Measurements from ENCODE around the gene ZNF385B. TPM values are rescaled to one million over a fixed set of nuclear protein-coding genes. Genes with fewer than 3 reads are reported as not detected.

The ZNF385B gene
- total RNA-seq, 1 donor from 2014 or later: not detected

DNA sequence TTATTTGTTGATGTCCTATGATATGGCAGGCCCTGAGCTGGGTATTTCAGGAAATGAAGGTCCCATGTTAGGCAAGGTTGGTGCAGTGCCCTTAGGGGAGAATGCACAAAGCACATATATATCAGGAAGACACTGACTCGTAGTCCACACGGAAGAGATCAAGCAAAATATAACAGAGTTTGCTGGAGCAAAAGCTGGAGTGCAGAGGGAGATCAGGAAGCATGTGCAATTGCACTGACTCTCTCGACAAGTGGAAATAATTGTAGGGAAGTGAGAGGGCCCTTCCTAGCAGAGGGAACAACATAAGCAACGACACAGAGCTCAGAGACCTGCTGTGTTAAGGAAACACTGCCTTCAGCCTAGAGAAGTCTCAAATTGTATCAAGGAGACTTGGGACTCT lies 4.2 kb downstream of the ZNF385B start:
- DNase-seq (ENCODE audit: extremely low read depth, low read depth, low spot score): no peak

DNA sequence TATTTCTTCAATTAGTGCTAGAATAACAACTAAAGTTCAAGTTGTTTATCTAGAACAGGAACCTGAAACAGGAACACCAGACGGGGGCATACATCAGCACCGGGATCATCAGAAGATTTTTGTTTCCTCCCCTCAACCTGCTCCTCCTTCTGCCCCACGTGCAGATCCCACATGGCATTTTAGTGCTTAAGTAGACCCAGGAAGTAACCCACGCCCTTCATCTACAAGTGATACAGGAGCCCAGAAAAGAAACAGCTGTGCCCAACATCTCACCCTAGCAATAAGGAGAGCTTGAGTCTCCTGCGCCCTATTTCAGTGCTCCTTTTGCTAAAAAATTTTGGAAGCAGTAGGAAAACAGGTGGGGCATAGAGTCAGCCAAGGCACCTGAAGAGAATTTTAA lies 5.2 kb downstream of the ZNF385B start:
- DNase-seq (ENCODE audit: extremely low read depth, low read depth, low spot score): no peak

DNA sequence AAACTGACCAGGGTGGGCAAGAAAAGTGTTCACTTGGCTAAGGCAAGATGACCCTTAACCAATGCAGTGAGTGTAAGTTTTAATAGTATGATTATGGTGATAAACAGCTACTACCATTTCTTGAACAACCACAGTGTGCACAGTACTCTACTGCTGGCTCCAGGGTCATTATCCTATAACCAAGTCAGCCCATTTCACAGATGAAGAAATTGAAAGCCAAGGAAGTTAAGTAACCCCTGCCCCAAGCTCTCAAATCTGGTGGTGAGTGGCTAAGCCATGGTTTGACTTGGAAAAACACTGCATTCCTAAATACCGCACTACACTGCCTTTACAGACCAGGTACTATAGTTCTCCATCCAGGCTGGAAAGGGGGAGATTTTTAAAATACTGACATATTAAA lies 5.7 kb downstream of the ZNF385B start:
- no peak for DNase-seq (ENCODE audit: extremely low read depth, low read depth, low spot score)

DNA sequence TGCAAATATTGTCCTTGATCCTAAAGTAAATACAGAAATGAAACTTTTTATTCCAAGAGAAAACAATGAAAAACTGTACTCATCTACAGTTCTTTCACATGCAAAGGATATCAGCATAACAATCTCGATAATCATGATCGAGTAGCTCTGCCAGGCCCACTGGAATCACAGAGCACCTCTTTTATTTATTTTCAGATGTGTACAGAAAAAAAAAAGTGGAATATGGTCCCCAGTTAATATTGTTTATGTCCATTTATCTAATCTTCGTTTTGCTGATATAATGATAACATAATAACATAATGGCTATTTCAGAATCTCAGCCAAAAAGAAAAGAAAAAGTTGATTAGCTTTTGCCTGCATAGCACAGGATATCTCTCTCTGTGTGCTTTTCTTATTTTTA lies 6.5 kb downstream of the ZNF385B start:
- no peak for DNase-seq (ENCODE audit: extremely low read depth, low read depth, low spot score)

DNA sequence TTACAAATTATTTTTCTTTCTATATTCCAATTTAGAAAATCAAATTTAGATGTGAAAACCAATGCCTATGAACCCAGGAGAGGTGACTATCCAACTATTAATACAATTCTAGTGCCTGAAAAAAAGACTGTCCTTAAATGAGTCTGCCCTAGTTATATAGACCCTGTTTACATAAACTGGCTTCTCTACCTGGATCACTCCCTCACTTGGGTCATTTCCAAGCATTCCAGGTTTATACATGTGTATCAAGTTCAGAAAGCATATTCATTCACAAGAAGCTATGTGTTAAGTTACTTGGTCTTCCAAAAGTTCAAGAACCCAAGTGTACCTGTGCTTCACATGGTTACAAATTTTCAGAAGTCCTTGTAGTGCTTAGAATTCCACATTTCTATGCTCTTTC lies 8.3 kb downstream of the ZNF385B start:
- DNase-seq (ENCODE audit: extremely low read depth, low read depth, low spot score): no peak

DNA sequence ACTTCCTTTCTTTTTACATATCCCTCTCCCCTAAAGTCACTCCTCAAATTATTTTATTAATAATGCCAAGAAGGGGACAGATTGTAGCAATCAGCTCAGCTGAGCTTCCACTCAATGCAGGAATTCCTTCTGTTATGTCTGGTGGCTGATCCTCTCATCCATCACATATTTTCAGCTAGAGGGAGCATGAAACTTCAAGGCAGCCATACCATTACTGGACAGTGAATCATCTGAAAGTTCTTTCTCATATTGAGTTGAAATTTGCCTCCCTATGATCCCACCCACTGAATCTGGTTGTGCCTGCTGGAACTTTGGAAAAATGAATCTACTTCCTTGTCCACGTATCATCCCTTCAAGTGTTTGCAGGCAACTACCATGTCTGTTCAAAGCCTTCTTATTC lies 11.2 kb downstream of the ZNF385B start:
- no peak for DNase-seq (ENCODE audit: extremely low read depth, low read depth, low spot score)

DNA sequence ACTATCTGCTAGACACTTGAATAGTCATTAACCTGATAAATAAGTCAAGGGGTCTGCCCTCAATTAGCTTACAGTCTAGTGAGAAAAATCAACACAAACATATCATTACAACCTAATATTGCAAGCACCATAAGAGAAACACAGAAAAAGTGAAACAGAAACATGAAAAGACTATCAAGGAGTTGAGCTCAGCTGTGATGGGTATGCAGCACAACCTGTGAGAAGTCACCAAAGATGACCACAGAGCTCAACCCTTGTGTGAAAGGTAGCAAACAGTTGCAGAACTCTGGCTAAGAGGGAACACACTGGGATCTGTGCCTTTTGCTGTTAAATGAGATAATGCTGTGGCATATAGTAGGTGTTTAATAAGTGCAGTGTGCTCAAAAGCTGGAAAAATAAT lies 11.7 kb downstream of the ZNF385B start:
- no peak for DNase-seq (ENCODE audit: extremely low read depth, low read depth, low spot score)

DNA sequence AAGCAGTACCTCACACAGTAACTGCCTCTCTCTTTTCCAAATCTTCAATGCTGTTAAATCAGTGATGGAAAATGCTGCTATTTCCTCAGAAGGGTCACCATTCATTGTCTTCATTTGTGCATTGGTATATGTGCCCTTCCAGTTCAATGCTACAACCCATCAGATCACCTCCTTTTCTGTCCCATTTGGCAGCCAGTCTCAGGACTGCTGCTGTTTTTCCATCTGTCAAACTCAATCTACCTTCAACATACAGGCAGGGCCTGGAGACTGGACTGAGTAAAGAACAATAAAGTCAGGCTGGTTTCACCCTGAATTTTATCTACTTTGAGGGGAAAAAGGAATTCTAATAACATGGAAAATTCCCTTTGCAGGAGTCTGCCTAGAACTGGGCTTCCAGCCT lies 17.9 kb downstream of the ZNF385B start:
- DNase-seq (ENCODE audit: extremely low read depth, low read depth, low spot score): no peak

DNA sequence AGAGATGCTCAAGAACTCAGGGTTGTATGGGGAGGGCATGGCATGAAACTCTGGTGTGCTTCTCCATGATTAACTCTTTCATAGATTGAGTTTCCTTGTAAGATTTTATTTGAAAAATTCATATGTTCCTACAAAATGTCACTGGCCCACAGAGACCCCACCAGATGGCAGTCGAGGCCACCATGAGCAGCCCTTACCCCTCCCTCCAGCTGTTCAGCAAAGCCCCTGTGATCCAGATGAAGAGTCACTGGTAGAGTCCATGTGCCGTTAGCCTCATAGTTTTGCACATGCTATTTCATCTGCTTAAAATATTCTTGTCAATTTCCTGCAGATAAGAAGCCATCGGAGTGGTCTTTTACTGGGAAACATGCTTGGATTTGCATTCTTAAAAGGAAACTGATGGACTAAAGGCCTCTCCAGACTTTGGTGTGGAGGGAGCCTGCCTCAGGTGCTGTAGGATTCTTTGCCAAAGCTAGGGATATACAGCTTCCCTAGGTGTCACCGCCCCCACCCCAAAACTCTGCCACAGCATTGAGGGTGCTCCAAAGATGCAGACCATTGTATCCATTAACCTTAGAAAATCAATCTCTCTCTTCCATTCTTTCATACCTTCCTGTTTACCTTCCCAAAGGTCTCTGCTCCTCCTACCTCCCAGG lies 18.8 kb downstream of the ZNF385B start:
- no peak for DNase-seq (ENCODE audit: extremely low read depth, low read depth, low spot score)

DNA sequence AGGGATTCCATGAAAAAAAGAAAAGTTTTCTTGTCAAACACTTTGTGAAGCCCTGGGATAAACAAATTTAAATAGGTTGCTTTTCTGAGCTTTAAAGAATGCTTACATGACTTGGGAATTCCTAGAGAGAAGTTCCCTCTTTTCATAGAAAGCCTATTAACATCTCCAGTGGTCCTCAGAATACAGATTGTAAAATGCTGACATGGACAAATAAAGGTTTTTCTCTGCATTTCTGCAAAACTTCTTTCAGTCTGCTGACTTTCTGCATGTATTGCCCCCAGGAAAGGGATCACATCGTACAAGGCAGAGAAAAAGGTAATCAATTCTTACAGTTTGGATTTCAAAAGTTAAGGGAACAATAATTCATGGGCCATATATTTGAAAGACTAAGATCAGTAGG lies 20.6 kb downstream of the ZNF385B start:
- no peak for DNase-seq (ENCODE audit: extremely low read depth, low read depth, low spot score)

DNA sequence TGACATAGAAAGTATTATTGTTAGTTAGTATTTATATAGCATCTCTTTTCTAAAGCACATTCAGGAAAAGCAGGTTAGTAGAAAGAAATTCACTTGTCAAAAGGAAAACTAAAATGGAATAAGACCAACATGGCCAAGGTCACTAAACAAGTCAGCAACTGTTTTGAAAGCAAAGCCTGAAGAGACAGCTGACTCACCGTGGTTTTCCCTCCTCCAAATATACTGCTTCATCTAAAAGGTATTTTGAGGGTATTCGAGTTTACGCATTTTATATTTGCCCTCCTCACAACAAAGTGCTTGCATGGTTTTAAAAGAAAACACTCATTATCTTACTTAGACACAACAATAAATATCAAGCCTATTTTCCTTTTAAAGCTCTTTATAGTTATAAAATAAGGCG lies 24.0 kb downstream of the ZNF385B start:
- no peak for DNase-seq (ENCODE audit: extremely low read depth, low read depth, low spot score)

DNA sequence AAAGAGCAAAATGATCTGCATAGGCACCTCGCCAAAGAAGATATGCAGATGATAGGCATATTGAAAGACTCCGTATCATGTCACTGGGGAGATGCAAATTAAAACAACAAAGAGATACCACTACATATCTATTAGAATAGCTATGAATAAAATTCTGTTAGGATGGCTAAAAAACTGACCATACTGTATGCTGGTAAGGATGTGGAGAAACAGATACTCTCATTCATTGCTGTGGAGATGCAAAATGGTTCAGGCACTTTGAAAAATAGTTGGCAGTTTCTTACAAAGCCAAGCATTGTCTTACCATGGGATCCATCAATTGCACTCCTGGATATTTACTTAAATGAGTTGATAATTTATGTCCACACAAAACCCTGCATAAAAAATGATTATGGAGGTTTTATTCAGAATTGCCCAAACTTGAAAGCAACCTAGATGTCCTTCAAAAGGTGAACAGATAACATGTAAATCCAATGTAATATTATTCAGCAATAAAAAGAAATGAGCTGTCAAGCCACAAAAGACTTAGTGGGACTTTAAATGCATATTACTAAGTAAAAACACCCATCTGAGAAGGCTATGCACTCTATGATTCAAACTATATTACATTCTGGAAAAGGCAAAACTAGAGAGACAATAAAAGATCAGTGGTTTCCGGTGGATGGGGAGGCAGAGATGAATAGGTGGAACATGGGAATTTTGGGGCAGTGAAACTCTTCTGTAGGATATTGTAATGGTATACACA lies 31.2 kb downstream of the ZNF385B start:
- no peak for DNase-seq (ENCODE audit: extremely low read depth, low read depth, low spot score)

DNA sequence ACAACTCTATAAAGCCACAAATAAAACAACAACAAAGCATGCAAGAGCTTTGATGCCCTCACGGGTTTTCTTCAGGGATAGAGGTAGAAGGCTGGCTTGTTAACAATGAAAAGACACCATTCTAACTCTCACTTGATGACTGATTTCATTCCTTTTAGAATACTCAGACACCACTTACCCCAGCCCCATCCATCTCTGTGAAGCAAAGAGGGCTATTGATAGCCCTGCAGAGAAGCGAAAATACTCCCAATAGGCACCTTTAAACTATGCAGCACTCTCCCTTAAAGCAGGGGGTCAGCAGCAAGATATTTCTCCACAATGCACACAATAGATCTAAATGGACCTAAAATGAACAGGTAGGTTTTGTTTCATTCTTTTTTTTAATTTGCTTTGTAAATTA lies 35.1 kb downstream of the ZNF385B start:
- no peak for DNase-seq (ENCODE audit: extremely low read depth, low read depth, low spot score)

DNA sequence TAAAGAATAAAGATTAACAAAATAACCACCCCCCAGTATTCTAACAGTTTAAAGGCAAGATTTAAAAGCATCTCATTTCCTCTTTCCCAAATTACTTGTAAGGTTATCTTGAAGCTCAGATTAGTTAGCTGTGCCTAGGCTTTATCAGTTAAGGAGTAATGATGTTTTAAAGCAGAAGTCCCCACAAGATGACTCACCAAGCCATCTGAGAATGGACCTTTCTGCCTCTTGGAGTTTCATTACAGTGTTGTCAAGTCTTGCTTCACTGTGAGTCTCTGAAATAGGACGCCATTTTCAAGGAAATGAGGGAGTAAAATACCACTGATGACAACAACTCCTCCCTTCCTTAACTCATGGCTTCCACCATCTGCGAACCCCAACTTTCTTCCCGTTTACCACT lies 35.9 kb downstream of the ZNF385B start:
- DNase-seq (ENCODE audit: extremely low read depth, low read depth, low spot score): no peak

DNA sequence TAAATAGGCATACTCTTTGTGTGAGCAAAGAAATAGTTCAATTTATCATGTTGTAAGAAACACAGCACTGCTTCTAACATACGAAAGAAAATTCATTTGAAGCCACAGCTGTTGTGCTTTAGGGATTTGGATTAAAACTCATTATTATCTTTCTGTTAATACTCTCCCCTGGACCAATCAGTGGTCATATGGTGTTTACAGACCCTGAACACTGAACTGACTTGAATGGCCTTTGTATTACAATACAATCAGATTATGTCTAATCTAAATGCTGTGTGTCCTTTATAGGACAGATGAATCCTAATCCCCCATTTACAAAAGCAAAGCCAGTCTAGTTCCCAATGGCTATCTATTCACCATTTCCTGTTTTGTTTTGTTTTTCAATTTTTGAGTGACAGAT lies 36.5 kb downstream of the ZNF385B start:
- DNase-seq (ENCODE audit: extremely low read depth, low read depth, low spot score): no peak

DNA sequence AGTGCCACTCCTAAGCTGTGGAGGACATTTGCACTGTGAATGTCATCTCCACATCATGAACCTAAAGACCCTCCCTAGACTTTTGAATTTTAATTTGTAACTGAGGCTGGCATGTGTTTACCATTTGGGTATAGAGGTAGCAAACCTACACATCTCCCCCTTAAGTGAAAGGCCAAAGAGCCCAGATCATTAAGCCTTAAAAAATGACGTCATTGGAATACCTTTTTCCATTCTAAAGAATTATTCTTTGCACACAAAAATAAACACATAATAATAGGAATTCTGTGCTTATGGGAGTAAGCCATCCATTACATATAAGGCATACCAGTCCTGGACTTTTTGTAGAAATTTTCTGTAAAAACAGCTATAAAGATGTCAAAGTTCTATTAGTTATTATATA lies 38.9 kb downstream of the ZNF385B start:
- DNase-seq (ENCODE audit: extremely low read depth, low read depth, low spot score): no peak

DNA sequence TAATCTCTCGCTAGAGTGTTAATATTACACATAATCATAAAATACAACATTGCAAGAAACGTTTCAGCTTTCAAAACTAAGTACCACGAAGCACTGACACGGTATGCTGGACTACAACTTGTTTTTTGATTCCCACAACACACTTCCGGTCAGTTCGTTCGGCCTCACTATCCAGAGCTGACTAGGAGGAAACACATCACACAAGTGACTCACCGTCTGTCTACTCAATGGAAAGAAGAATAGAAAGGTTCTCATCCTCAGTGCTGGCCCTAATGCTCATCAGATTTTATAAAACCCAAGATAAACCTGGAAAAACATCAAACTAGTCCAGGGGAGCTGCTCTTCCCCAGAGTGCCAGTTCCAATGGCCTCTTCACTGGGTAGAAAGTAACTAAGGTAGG lies 42.9 kb downstream of the ZNF385B start:
- peak; percentile 14 for DNase-seq (ENCODE audit: extremely low read depth, low read depth, low spot score)

DNA sequence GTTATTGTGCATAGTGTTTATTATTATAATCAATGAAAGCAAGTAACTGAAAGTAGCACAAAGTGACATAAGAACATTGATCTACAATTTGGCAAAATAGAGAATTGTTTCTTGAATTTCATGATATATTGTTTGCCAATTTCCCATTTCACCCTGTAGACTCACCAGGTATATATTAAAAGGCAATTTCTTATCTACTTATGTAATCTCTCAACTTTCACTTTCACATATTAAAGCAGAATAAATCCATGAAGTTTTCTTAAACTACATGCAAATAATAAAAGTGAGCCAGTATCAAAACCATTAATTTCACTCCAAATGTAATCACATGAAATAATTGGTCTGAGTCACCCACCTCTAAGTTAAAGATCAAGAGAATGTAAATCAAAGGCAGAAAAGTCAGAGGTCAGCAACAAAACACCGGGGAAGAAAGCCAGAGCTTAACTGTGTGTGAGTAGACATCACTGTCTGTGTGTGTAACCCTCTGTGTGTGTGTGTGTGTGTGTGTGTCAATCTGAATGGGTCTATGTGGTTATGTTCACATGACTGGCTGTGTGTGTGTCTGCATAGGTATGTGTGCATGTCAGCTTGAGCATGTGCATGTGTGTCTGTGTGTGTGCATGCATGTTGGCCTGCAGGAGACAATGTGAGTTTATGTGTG lies 44.1 kb downstream of the ZNF385B start:
- no peak for DNase-seq (ENCODE audit: extremely low read depth, low read depth, low spot score)

DNA sequence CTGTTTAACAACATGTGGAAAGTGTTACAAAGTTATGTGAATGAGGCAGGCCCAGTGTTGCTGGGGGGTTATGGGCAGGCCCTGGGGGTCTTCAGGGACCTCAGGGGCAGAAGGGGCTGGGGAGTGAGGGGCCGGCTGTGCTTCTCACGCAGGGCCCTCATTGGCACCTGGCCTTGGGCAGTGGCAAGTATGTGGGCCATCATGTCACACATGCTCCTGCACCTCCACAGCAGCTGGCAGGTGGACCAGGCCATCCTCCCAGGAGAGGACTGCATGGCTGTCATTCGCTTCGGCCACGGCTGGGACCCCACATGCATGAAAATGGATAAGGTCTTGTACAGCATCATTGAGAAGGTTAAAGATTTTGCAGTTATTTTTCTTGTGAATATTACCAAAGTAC lies 47.4 kb downstream of the ZNF385B start:
- no peak for DNase-seq (ENCODE audit: extremely low read depth, low read depth, low spot score)

DNA sequence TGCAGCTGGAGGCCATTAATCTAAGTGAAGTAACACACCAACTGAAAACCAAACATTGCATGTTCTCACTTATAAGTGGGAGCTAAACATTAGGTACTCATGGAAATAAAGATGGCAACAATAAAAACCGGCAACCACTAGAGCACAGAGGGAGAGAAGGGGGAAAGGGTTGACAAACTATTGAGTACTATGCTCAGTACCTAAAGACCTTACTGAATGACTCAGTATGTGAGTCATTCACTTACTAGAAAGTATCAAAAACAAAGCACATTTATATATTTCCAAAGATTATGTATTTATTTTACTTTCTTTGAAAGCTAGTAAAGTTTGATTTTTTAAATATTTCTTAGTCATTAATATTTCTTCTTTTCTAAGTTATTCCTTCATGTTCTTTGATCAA lies 48.9 kb downstream of the ZNF385B start:
- no peak for DNase-seq (ENCODE audit: extremely low read depth, low read depth, low spot score)

DNA sequence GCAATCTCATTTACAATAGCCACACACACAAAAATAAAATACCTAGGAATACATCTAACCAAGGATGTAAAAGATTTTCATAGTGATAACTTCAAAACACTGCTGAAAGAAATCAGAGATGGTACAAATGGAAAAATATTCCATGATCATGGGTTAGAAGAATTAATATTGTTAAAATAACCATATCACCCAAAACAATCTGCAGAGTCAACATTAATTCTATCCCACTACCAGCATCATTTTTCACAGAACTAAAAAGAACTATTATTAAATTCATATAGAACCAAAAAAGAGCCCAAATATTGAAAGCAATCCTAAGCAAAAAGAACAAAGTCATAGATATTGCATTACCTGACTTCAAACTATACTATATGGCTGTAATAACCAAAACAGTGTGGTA lies 50.4 kb downstream of the ZNF385B start:
- no peak for DNase-seq (ENCODE audit: extremely low read depth, low read depth, low spot score)

DNA sequence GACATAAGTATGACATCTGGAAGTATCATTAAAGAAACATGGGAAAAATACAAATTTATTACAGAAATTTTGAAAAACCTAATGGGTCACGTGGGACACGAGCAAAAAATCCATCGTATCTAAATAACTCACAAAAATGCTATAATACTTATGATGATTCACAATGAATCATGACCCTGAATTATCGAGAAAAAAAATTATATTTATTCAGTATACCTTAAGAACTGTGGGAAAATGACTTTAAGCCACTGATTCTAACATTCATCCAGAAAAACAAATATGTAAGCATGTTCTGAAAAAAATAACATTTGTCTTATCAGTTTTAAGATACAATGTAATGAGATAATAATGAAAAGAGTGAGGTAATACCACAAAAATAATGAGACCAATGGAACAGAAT lies 51.8 kb downstream of the ZNF385B start:
- no peak for DNase-seq (ENCODE audit: extremely low read depth, low read depth, low spot score)

Measured in glomerular endothelial cell (primary cell).